Measurements from ENCODE around the gene SOX5. TPM values are rescaled to one million over a fixed set of nuclear protein-coding genes. Genes with fewer than 3 reads are reported as not detected.
"Not testable (repeated sequence)": the region's sequence is repeated elsewhere in the genome, so short reads cannot be mapped to it uniquely, and the experiment has no call there.

SOX5 gene
- total RNA-seq, 1 experiment from 2014 or later = 0.52 TPM

GRCh38 chr12:23523339-23523738 lies 426.1 kb downstream of the SOX5 start:
- Histone ChIP-seq H3K4me1 (ENCODE audit: control insufficient read depth in 1 of 2, insufficient read depth in 2 of 2, low read length in 2 of 2) (no peaks in the 10 kb centered on the region), H3K27me3 (ENCODE audit: insufficient read depth, low read length) (no peaks in the 10 kb centered on the region), H3K36me3 (ENCODE audit: control insufficient read depth in 1 of 2, insufficient read depth in 2 of 2, low read length in 2 of 2) (no peaks in the 10 kb centered on the region), H3K27ac (ENCODE audit: low read depth, low read length) (no peak overlapping the region), H3K9me2 (ENCODE audit: insufficient read depth) (no peaks in the 10 kb centered on the region), H3K4me3 (replicated peaks in 1 of 2; ENCODE audit: low read depth in 1 of 2, low read length in 2 of 2) (no peak overlapping the region), H3K79me2 (ENCODE audit: insufficient read depth, low read length) (no peaks in the 10 kb centered on the region), H4K20me1 (ENCODE audit: insufficient read depth) (no peaks in the 10 kb centered on the region), H3K4me2 (ENCODE audit: low read length) (no peak overlapping the region), H3K9ac (ENCODE audit: low read length) (no peak overlapping the region), H3K9me3 (ENCODE audit: control insufficient read depth in 1 of 2, insufficient read depth in 1 of 2, low read depth in 1 of 2, low read length in 2 of 2) (peaks cover 7 to 17% of the 10 kb centered on the region in 2 experiments; a peak in 2 of 4 replicates), H2AFZ (ENCODE audit: low read depth, low read length, poor library complexity, severe bottlenecking) (no peak overlapping the region)
- ChIA-PET CTCF (no interaction called here), POLR2A (no interaction called here), RAD21 (ENCODE audit: low non-redundant PET in 1 of 2, low total read pairs in 2 of 2, uncharacterized antibody in 2 of 2, unreplicated experiment in 2 of 2) (no interaction called here)
- DNase-seq (ENCODE audit: low read depth, low spot score) (no peak), ATAC-seq (no peak)
- TF ChIP-seq SP1 (IDR thresholded peaks at IDR 0.05; ENCODE audit: low read depth) (no peak), SIN3A (IDR thresholded peaks at IDR 0.05; ENCODE audit: low read depth) (no peak), CEBPB (IDR thresholded peaks at IDR 0.05; ENCODE audit: low read depth) (no peak), EZH2phosphoT487 (IDR thresholded peaks at IDR 0.05; ENCODE audit: borderline replicate concordance) (no peak), SRF (IDR thresholded peaks at IDR 0.05; ENCODE audit: low read depth) (no peak), POLR2AphosphoS5 (IDR thresholded peaks at IDR 0.05; ENCODE audit: low read depth, low read length) (no peak), FOSL1 (IDR thresholded peaks at IDR 0.05; ENCODE audit: low read depth) (no peak), ELF1 (IDR thresholded peaks at IDR 0.05; ENCODE audit: borderline replicate concordance, low read depth) (no peak), TCF7L2 (IDR thresholded peaks at IDR 0.05; ENCODE audit: borderline replicate concordance, extremely low read depth, insufficient read depth, insufficient read length) (no peak), EGR1 (IDR thresholded peaks at IDR 0.05; ENCODE audit: low read depth) (no peak), EZH2 (IDR thresholded peaks at IDR 0.05) (no peak), ZNF274 (IDR thresholded peaks at IDR 0.05; ENCODE audit: low read depth, low read length) (no peak), MAX (IDR thresholded peaks at IDR 0.05) (no peak), POLR2A (IDR thresholded peaks at IDR 0.05; ENCODE audit: borderline replicate concordance, extremely low read depth, insufficient read depth, insufficient read length) (no peak), YY1 (IDR thresholded peaks at IDR 0.05; ENCODE audit: extremely low read depth, insufficient replicate concordance, low read depth, low read length) (no peak)
- TF ChIP-seq, protein P1, sequence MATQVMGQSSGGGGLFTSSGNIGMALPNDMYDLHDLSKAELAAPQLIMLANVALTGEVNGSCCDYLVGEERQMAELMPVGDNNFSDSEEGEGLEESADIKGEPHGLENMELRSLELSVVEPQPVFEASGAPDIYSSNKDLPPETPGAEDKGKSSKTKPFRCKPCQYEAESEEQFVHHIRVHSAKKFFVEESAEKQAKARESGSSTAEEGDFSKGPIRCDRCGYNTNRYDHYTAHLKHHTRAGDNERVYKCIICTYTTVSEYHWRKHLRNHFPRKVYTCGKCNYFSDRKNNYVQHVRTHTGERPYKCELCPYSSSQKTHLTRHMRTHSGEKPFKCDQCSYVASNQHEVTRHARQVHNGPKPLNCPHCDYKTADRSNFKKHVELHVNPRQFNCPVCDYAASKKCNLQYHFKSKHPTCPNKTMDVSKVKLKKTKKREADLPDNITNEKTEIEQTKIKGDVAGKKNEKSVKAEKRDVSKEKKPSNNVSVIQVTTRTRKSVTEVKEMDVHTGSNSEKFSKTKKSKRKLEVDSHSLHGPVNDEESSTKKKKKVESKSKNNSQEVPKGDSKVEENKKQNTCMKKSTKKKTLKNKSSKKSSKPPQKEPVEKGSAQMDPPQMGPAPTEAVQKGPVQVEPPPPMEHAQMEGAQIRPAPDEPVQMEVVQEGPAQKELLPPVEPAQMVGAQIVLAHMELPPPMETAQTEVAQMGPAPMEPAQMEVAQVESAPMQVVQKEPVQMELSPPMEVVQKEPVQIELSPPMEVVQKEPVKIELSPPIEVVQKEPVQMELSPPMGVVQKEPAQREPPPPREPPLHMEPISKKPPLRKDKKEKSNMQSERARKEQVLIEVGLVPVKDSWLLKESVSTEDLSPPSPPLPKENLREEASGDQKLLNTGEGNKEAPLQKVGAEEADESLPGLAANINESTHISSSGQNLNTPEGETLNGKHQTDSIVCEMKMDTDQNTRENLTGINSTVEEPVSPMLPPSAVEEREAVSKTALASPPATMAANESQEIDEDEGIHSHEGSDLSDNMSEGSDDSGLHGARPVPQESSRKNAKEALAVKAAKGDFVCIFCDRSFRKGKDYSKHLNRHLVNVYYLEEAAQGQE (IDR thresholded peaks at IDR 0.05; ENCODE audit: low read depth) = no peak
- TF ChIP-seq, protein P2, sequence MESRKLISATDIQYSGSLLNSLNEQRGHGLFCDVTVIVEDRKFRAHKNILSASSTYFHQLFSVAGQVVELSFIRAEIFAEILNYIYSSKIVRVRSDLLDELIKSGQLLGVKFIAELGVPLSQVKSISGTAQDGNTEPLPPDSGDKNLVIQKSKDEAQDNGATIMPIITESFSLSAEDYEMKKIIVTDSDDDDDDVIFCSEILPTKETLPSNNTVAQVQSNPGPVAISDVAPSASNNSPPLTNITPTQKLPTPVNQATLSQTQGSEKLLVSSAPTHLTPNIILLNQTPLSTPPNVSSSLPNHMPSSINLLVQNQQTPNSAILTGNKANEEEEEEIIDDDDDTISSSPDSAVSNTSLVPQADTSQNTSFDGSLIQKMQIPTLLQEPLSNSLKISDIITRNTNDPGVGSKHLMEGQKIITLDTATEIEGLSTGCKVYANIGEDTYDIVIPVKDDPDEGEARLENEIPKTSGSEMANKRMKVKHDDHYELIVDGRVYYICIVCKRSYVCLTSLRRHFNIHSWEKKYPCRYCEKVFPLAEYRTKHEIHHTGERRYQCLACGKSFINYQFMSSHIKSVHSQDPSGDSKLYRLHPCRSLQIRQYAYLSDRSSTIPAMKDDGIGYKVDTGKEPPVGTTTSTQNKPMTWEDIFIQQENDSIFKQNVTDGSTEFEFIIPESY (IDR thresholded peaks at IDR 0.05; ENCODE audit: extremely low read depth, insufficient replicate concordance, low read length) = no peak
- intact Hi-C loops (cut with micrococcal nuclease) = no loop called here
- BruUV-seq (replicated peaks) = no TSS peak

DNA sequence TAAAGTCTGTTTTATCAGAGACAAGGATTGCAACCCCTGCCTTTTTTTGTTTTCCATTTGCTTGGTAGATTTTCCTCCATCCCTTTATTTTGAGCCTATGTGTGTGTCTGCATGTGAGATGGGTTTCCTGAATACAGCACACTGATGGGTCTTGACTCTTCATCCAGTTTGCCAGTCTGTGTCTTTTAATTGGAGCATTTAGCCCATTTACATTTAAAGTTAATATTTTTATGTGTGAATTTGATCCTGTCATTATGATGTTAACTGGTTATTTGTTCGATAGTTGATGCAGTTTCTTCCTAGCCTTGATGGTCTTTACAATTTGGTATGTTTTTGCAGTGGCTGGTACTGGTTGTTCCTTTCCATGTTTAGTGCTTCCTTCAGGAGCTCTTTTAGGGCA lies 430.0 kb downstream of the SOX5 start:
- DNase-seq (ENCODE audit: low read depth, low spot score); H3K79me2 ChIP-seq (ENCODE audit: insufficient read depth, low read length); H3K27me3 ChIP-seq (ENCODE audit: insufficient read depth, low read length); ATAC-seq; POLR2A ChIA-PET; BruUV-seq (replicated peaks); H3K4me3 ChIP-seq (replicated peaks in 1 of 2; ENCODE audit: low read depth in 1 of 2, low read length in 2 of 2); intact Hi-C loops (cut with micrococcal nuclease); H3K4me2 ChIP-seq (ENCODE audit: low read length); H3K9ac ChIP-seq (ENCODE audit: low read length); H3K36me3 ChIP-seq (ENCODE audit: control insufficient read depth in 1 of 2, insufficient read depth in 2 of 2, low read length in 2 of 2); H2AFZ ChIP-seq (ENCODE audit: low read depth, low read length, poor library complexity, severe bottlenecking); H3K9me2 ChIP-seq (ENCODE audit: insufficient read depth); RAD21 ChIA-PET (ENCODE audit: low non-redundant PET in 1 of 2, low total read pairs in 2 of 2, uncharacterized antibody in 2 of 2, unreplicated experiment in 2 of 2); H3K27ac ChIP-seq (ENCODE audit: low read depth, low read length); CTCF ChIA-PET; H4K20me1 ChIP-seq (ENCODE audit: insufficient read depth); H3K4me1 ChIP-seq (ENCODE audit: control insufficient read depth in 1 of 2, insufficient read depth in 2 of 2, low read length in 2 of 2): not testable (repeated sequence)
- H3K9me3 ChIP-seq (ENCODE audit: control insufficient read depth in 1 of 2, insufficient read depth in 1 of 2, low read depth in 1 of 2, low read length in 2 of 2) = peaks cover 4 to 10% of the 10 kb centered on the region in 2 experiments; a peak in 2 of 4 replicates
